IMR-90 (cell line): Measurements from ENCODE around the gene BRME1. TPM values are rescaled to one million over a fixed set of nuclear protein-coding genes. Genes with fewer than 3 reads are reported as not detected.

Experiments used
- ATAC-seq: fragments of 200-7000 bp; cut with Tn5 transposase; 2 replicates; pipeline ENCODE4 v1.9.1; 2020; ENCODE audit warnings: low read depth, mild to moderate bottlenecking, moderate library complexity
- BruUV-seq: library from RNA; stranded (reverse); fragments of 400-500 nt; replicated peaks from 2 replicates; lab custom pipeline; 2021; lab: Mats Ljungman, UMichigan
- CTCF ChIA-PET: fragments of 300-600 bp; formaldehyde crosslinking; extraction: SDS; loops from one replicate; lab custom pipeline; 2021; ENCODE audit warnings: antibody characterized with exemption; lab: Yijun Ruan, JAX
- POLR2A ChIA-PET: fragments of 300-600 bp; sonication (Branson Sonifier 250); formaldehyde crosslinking; loops from one replicate; lab custom pipeline; 2022; ENCODE audit warnings: antibody characterized with exemption; ENCODE audit not compliant: unreplicated experiment; lab: Charles Lee
- DNase-seq: peaks from one replicate; pipeline ENCODE4 v3.0.0; 2013
- H2AFZ ChIP-seq: replicated peaks from 2 replicates; pipeline ENCODE3; 2013; ENCODE audit warnings: low read length, mild to moderate bottlenecking; ENCODE audit not compliant: poor library complexity
- H2AK5ac ChIP-seq: 2 replicates; pipeline ENCODE4 v1.6.1; 2013; ENCODE audit warnings: low read depth, low read length, inconsistent platforms
- H2AK9ac ChIP-seq: replicated peaks from 2 replicates; pipeline ENCODE3; 2013; ENCODE audit warnings: mild to moderate bottlenecking, low read depth, low read length, moderate library complexity; ENCODE audit not compliant: poor library complexity
- H2BK120ac ChIP-seq: 2 replicates; pipeline ENCODE4 v1.6.1; 2013; ENCODE audit warnings: low read depth, low read length, inconsistent platforms
- H2BK15ac ChIP-seq: 3 replicates; pipeline ENCODE4 v1.6.1; 2013; ENCODE audit warnings: low read depth, low read length, inconsistent platforms
- H2BK20ac ChIP-seq: 2 replicates; pipeline ENCODE4 v1.6.1; 2013; ENCODE audit warnings: low read depth, mild to moderate bottlenecking, inconsistent platforms, low read length, moderate library complexity
- H2BK5ac ChIP-seq: 2 replicates; pipeline ENCODE4 v1.6.1; 2013; ENCODE audit warnings: mild to moderate bottlenecking, low read depth, low read length, inconsistent platforms; ENCODE audit not compliant: poor library complexity, severe bottlenecking
- H3K14ac ChIP-seq: replicated peaks from 2 replicates; pipeline ENCODE4 v1.6.1; 2013; ENCODE audit warnings: low read depth, low read length, inconsistent platforms
- H3K18ac ChIP-seq: 2 replicates; pipeline ENCODE4 v1.6.1; 2013; ENCODE audit warnings: low read depth, low read length, control low read depth
- H3K23ac ChIP-seq: 2 replicates; pipeline ENCODE4 v1.6.1; 2013; ENCODE audit warnings: low read depth, low read length, inconsistent platforms
- H3K27ac ChIP-seq: 2 replicates; pipeline ENCODE4 v1.5.1; 2013; ENCODE audit warnings: mild to moderate bottlenecking, control low read depth, low read length; ENCODE audit not compliant: insufficient read depth
- H3K27me3 ChIP-seq: 2 replicates; pipeline ENCODE4 v1.6.1; 2013; ENCODE audit warnings: low read length; ENCODE audit not compliant: control insufficient read depth, insufficient read depth
- H3K36me3 ChIP-seq: 2 replicates; pipeline ENCODE4 v1.6.1; 2013; ENCODE audit warnings: low read length, mixed read lengths; ENCODE audit not compliant: control insufficient read depth, insufficient read depth
- H3K4ac ChIP-seq: 2 replicates; pipeline ENCODE4 v1.6.1; 2013; ENCODE audit warnings: low read depth, low read length, inconsistent platforms
- H3K4me1 ChIP-seq: 2 replicates; pipeline ENCODE4 v1.6.1; 2013; ENCODE audit warnings: low read length, mixed read lengths; ENCODE audit not compliant: control insufficient read depth, insufficient read depth
- H3K4me2 ChIP-seq: 2 replicates; pipeline ENCODE4 v1.6.1; 2013; ENCODE audit warnings: low read depth, mild to moderate bottlenecking, control low read depth, low read length, moderate library complexity
- H3K4me3 ChIP-seq: 2 replicates; pipeline ENCODE4 v1.5.1; 2013; ENCODE audit warnings: low read depth, mild to moderate bottlenecking, control low read depth, low read length, moderate library complexity; ENCODE audit not compliant: insufficient read depth
- H3K56ac ChIP-seq: 2 replicates; pipeline ENCODE4 v1.6.1; 2013; ENCODE audit warnings: low read length, inconsistent platforms; ENCODE audit not compliant: insufficient read depth; ENCODE audit errors: extremely low read depth
- H3K79me1 ChIP-seq, 2 experiments: 2 replicates each; pipeline ENCODE4 v1.6.1; 2013; ENCODE audit warnings: low read length in 2 of 2, inconsistent platforms in 1 of 2, low read depth in 1 of 2
- H3K9ac ChIP-seq: 2 replicates; pipeline ENCODE4 v1.6.1; 2013; ENCODE audit warnings: low read depth, low read length, control low read depth
- H3K9me1 ChIP-seq: 2 replicates; pipeline ENCODE4 v1.6.1; 2013; ENCODE audit warnings: low read length, inconsistent platforms; ENCODE audit not compliant: insufficient read depth
- H3K9me3 ChIP-seq: 2 replicates; pipeline ENCODE4 v1.6.1; 2013; ENCODE audit warnings: low read length; ENCODE audit not compliant: control insufficient read depth, insufficient read depth
- H4K20me1 ChIP-seq: 2 replicates; pipeline ENCODE4 v1.6.1; 2013; ENCODE audit warnings: low read length, inconsistent platforms; ENCODE audit not compliant: insufficient read depth
- H4K5ac ChIP-seq: 2 replicates; pipeline ENCODE4 v1.6.1; 2013; ENCODE audit warnings: mild to moderate bottlenecking, low read depth, low read length, control low read depth
- H4K8ac ChIP-seq, 2 experiments: 2 replicates each; pipeline ENCODE4 v1.6.1; 2013; ENCODE audit warnings: low read depth in 2 of 2, low read length in 2 of 2, control low read depth in 1 of 2, inconsistent platforms in 1 of 2
- H4K91ac ChIP-seq: 2 replicates; pipeline ENCODE4 v1.6.1; 2013; ENCODE audit warnings: low read depth, low read length, inconsistent platforms; ENCODE audit not compliant: insufficient read depth
- BHLHE40 ChIP-seq: fragments of 150-350 bp; IDR thresholded peaks from 2 replicates; pipeline ENCODE4 v1.6.1; 2016; ENCODE audit warnings: mild to moderate bottlenecking, low read depth, low read length
- CEBPB ChIP-seq: IDR thresholded peaks from 2 replicates; pipeline ENCODE4 v1.6.1; 2012; ENCODE audit warnings: low read depth, low read length, improper control_type of control experiment
- CHD1 ChIP-seq: IDR thresholded peaks from 2 replicates; pipeline ENCODE4 v1.6.1; 2012; ENCODE audit warnings: low read depth, low read length, improper control_type of control experiment
- ELK1 ChIP-seq: fragments of 150-350 bp; IDR thresholded peaks from 2 replicates; pipeline ENCODE4 v1.6.1; 2016; ENCODE audit warnings: low read depth, mild to moderate bottlenecking, low read length, moderate library complexity, borderline replicate concordance
- FOS ChIP-seq: fragments of 150-350 bp; IDR thresholded peaks from 2 replicates; pipeline ENCODE4 v1.6.1; 2016; ENCODE audit warnings: low read depth, low read length
- MAFK ChIP-seq: IDR thresholded peaks from 2 replicates; pipeline ENCODE4 v1.6.1; 2012; ENCODE audit warnings: low read depth, low read length, improper control_type of control experiment
- MAZ ChIP-seq: IDR thresholded peaks from 2 replicates; pipeline ENCODE4 v1.6.1; 2012; ENCODE audit warnings: low read depth, mild to moderate bottlenecking, low read length, improper control_type of control experiment, moderate library complexity, borderline replicate concordance
- MXI1 ChIP-seq: IDR thresholded peaks from 2 replicates; pipeline ENCODE4 v1.6.1; 2012; ENCODE audit warnings: low read depth, mild to moderate bottlenecking, low read length, moderate library complexity, borderline replicate concordance
- NFE2L2 ChIP-seq: fragments of 150-350 bp; IDR thresholded peaks from 2 replicates; pipeline ENCODE4 v1.6.1; 2016; ENCODE audit warnings: low read depth, mild to moderate bottlenecking, low read length
- POLR2A ChIP-seq: IDR thresholded peaks from 2 replicates; pipeline ENCODE4 v1.6.1; 2012; ENCODE audit warnings: mild to moderate bottlenecking, low read depth, low read length
- RAD21 ChIP-seq: IDR thresholded peaks from 2 replicates; pipeline ENCODE4 v1.6.1; 2012; ENCODE audit warnings: low read length, improper control_type of control experiment
- RCOR1 ChIP-seq: IDR thresholded peaks from 2 replicates; pipeline ENCODE4 v1.6.1; 2012; ENCODE audit warnings: mild to moderate bottlenecking, low read length, improper control_type of control experiment; ENCODE audit not compliant: insufficient replicate concordance
- RFX5 ChIP-seq: IDR thresholded peaks from 2 replicates; pipeline ENCODE4 v1.8.0; 2012; ENCODE audit warnings: low read depth, mild to moderate bottlenecking, low read length, moderate library complexity
- SMC3 ChIP-seq: fragments of 150-350 bp; IDR thresholded peaks from 2 replicates; pipeline ENCODE4 v1.6.1; 2016; ENCODE audit warnings: low read depth, mild to moderate bottlenecking, antibody characterized with exemption, low read length, moderate library complexity
- USF2 ChIP-seq: fragments of 150-350 bp; IDR thresholded peaks from 2 replicates; pipeline ENCODE4 v1.6.1; 2017; ENCODE audit warnings: mild to moderate bottlenecking, antibody characterized with exemption, low read length, low read depth
- WGBS, 2 experiments: methylation state at CpG; one replicate each; pipeline versions ENCODE4 v1.1.5 to v1.1.7; 2013; ENCODE audit warnings: missing lambda C conversion rate in 2 of 2; ENCODE audit not compliant: insufficient read length in 1 of 2; ENCODE audit errors: extremely low coverage in 2 of 2; 5-methylcytosine and 5-hydroxymethylcytosine counted together
- dilution Hi-C: fragments of 300-500 bp; cut with HindIII; formaldehyde crosslinking; loops from one replicate; pipeline ENCODE4 v1.14.3; 2018; ENCODE audit warnings: low sequenced_read_pairs; ENCODE audit not compliant: unreplicated experiment
- in situ Hi-C: fragments of 300-500 bp; cut with MboI; formaldehyde crosslinking; loops from 3 replicates; pipeline ENCODE4 v1.14.3; 2019; ENCODE audit warnings: low sequenced_read_pairs, inconsistent platforms, mixed read lengths
- intact Hi-C: fragments of 100-400 bp; cut with micrococcal nuclease; formaldehyde crosslinking; loops from 2 replicates; pipeline ENCODE4 v1.10.0; 2022
- polyA plus RNA-seq, 3 experiments: library from polyadenylated mRNA; depleted of rRNA; stranded (reverse); fragments of >200 nt; gene quantifications; 2 replicates each; pipeline ENCODE4 v1.2.3, GENCODE V29; 2012; ENCODE audit warnings: low replicate concordance in 1 of 3
- total RNA-seq: library from RNA; depleted of rRNA; stranded (reverse); fragments of >200 nt; gene quantifications from 2 replicates; pipeline ENCODE4 v1.2.3, GENCODE V29; 2012

BRME1 gene
- total and polyA plus RNA-seq, 2 of the 4 experiments (the other 2 are of a cell fraction): 0.18 to 0.38 TPM

GRCh38 chr19:13866463-13867046, 39.4 kb downstream of the BRME1 start:
- 88% methylated on average over 11 of the region's 15 CpGs; no CpG with 5 or more reads in 1 of the 2 experiments for WGBS, 2 experiments
- peaks cover 10% of the 10 kb centered on the region for H3K4me1 ChIP-seq
- H4K8ac ChIP-seq: peak overlapping the region in 1 of 2 experiments; percentile 72; a peak in 3 of 4 replicates
- ChIA-PET POLR2A (no interaction called here), CTCF (no interaction called here)
- H3K36me3 ChIP-seq: no peaks in the 10 kb centered on the region
- peak overlapping the region; percentile 4; the same call in 1 of the 2 replicates for H3K14ac ChIP-seq
- peak overlapping the region; percentile 11; the same call in 1 of the 2 replicates for H2BK120ac ChIP-seq
- peak overlapping the region; percentile 70 for H3K4me3 ChIP-seq
- H2BK20ac ChIP-seq: peak overlapping the region; percentile 38; the same call in 1 of the 2 replicates
- H2BK5ac ChIP-seq: no peak overlapping the region
- DNase-seq: no peak
- H3K27ac ChIP-seq: no peak overlapping the region
- H4K91ac ChIP-seq: peak overlapping the region; percentile 26; the same call in 1 of the 2 replicates
- no peaks in the 10 kb centered on the region for H4K20me1 ChIP-seq
- no peaks in the 10 kb centered on the region for H3K27me3 ChIP-seq
- H3K56ac ChIP-seq: no peak overlapping the region
- peak overlapping the region; percentile 6; the same call in 1 of the 3 replicates for H2BK15ac ChIP-seq
- BruUV-seq: no TSS peak
- peak overlapping the region; percentile 95 for H2AK5ac ChIP-seq
- H3K23ac ChIP-seq: peak overlapping the region; percentile 19
- H3K4ac ChIP-seq: peak overlapping the region; percentile 21
- intact Hi-C loops (no loop called here), dilution Hi-C loops (no loop called here), in situ Hi-C loops (loop anchor here (10.0 to 25.0 kb wide), 2 partner anchors 272 to 579 kb away; no protein-coding TSS in a partner anchor)
- H3K18ac ChIP-seq: peak overlapping the region; percentile 39; the same call in 1 of the 2 replicates
- peaks cover 11% of the 10 kb centered on the region for H3K9me1 ChIP-seq
- no peaks in the 10 kb centered on the region for H3K9me3 ChIP-seq
- peak overlapping the region; percentile 89 for H2AFZ ChIP-seq
- H2AK9ac ChIP-seq: peak overlapping the region; percentile 70
- peaks cover 11 to 31% of the 10 kb centered on the region in 2 experiments; a peak in 3 of 4 replicates for H3K79me1 ChIP-seq
- no peak overlapping the region; the same call in 1 of the 2 replicates for H3K9ac ChIP-seq
- H4K5ac ChIP-seq: peak overlapping the region; percentile 47; the same call in 1 of the 2 replicates
- H3K4me2 ChIP-seq: peak overlapping the region; percentile 49
- no peak for ATAC-seq
- TF ChIP-seq FOS: no peak
- TF ChIP-seq RCOR1: no peak
- TF ChIP-seq USF2: no peak
- no peak for TF ChIP-seq MAFK
- no peak for TF ChIP-seq ELK1
- TF ChIP-seq RAD21: no peak
- no peak for TF ChIP-seq CEBPB
- no peak for TF ChIP-seq RFX5
- no peak for TF ChIP-seq SMC3
- TF ChIP-seq MXI1: no peak
- no peak for TF ChIP-seq POLR2A
- no peak for TF ChIP-seq MAZ
- TF ChIP-seq BHLHE40: no peak
- no peak for TF ChIP-seq NFE2L2
- no peak for TF ChIP-seq CHD1
